CD4-positive, alpha-beta T cell (primary cell): ENCODE measurements around the gene MRPL55. TPM values are rescaled to one million over a fixed set of nuclear protein-coding genes. Genes with fewer than 3 reads are reported as not detected.
A peak's percentile ranks its signal among the peaks of the same experiment; 100 is the strongest.

Source experiments
- ATAC-seq: fragments of 200-7000 bp; cut with Tn5 transposase; one replicate; pipeline ENCODE4 v1.10.0; 2022; ENCODE audit warnings: mild to moderate bottlenecking; ENCODE audit not compliant: poor library complexity
- CTCF ChIA-PET: fragments of 350-600 bp; sonication (Branson Sonifier 250); formaldehyde crosslinking; loops from one replicate; lab custom pipeline; 2021; ENCODE audit warnings: antibody characterized with exemption, inconsistent platforms; lab: Charles Lee
- POLR2A ChIA-PET: fragments of 350-600 bp; sonication (Branson Sonifier 250); formaldehyde crosslinking; loops from one replicate; lab custom pipeline; 2021; ENCODE audit warnings: antibody characterized with exemption, inconsistent platforms; lab: Charles Lee
- DNase-seq, 14 experiments: peaks; one replicate each; pipeline ENCODE4 v3.0.0-alpha.2; 2013 to 2020; ENCODE audit warnings: mixed read lengths in 2 of 14
- H3K27ac ChIP-seq, 2 donors: one replicate each; pipeline versions ENCODE4 v1.5.1 to v1.7.0; 2013; ENCODE audit warnings: low read length in 2 of 2, low read depth in 1 of 2, mild to moderate bottlenecking in 1 of 2
- H3K27me3 ChIP-seq, 2 experiments: 1 replicate in 1 of 2; 2 replicates in 1 of 2; pipeline versions ENCODE4 v1.6.1 to v1.7.0; 2013; ENCODE audit warnings: low read length in 2 of 2, control low read depth in 1 of 2, mild to moderate bottlenecking in 1 of 2, moderate library complexity in 1 of 2; ENCODE audit not compliant: insufficient read depth in 2 of 2, control insufficient read depth in 1 of 2
- H3K36me3 ChIP-seq: one replicate; pipeline ENCODE4 v1.6.1; 2013; ENCODE audit warnings: low read length, control low read depth; ENCODE audit not compliant: insufficient read depth
- H3K4me1 ChIP-seq: one replicate; pipeline ENCODE4 v1.6.1; 2013; ENCODE audit warnings: low read length, control low read depth; ENCODE audit not compliant: insufficient read depth
- H3K4me3 ChIP-seq: one replicate; pipeline ENCODE4 v1.5.1; 2013; ENCODE audit warnings: mild to moderate bottlenecking, low read length, moderate library complexity
- H3K9me3 ChIP-seq, 2 experiments: 1 replicate in 1 of 2; 2 replicates in 1 of 2; pipeline versions ENCODE4 v1.6.1 to v1.7.0; 2013; ENCODE audit warnings: low read length in 2 of 2, mild to moderate bottlenecking in 2 of 2, control low read depth in 1 of 2, moderate library complexity in 1 of 2; ENCODE audit not compliant: control insufficient read depth in 1 of 2, insufficient read depth in 1 of 2
- H3K27ac Mint-ChIP-seq: one replicate; pipeline ENCODE4 v1.8.0; 2020; ENCODE audit warnings: mixed read lengths
- H3K27me3 Mint-ChIP-seq: one replicate; pipeline ENCODE4 v1.8.0; 2021; ENCODE audit warnings: mixed read lengths
- H3K36me3 Mint-ChIP-seq: one replicate; pipeline ENCODE4 v1.8.0; 2021; ENCODE audit warnings: low read depth, mixed read lengths
- H3K4me1 Mint-ChIP-seq: one replicate; pipeline ENCODE4 v1.8.0; 2021; ENCODE audit warnings: low read depth, mixed read lengths
- H3K4me3 Mint-ChIP-seq: one replicate; pipeline ENCODE4 v1.8.0; 2020; ENCODE audit warnings: mild to moderate bottlenecking, mixed read lengths
- H3K9me3 Mint-ChIP-seq: one replicate; pipeline ENCODE4 v1.8.0; 2020; ENCODE audit warnings: mixed read lengths
- intact Hi-C, 2 experiments: fragments of 100-400 bp; cut with DNase I in 1 of 2; cut with micrococcal nuclease in 1 of 2; formaldehyde crosslinking; loops; one replicate each; pipeline versions ENCODE4 v1.15.1 to v1.9.0; 2023 to 2025; cut with DNase I, micrococcal nuclease
- total RNA-seq, 174 experiments: library from RNA in 2 of 174; stranded (reverse) in 2 of 174; gene quantifications; one replicate each; pipeline ENCODE4 v1.2.3 and lab custom pipeline; 2021 to 2026
- TF ChIP-seq, protein P1 (sequence below): fragments of 200-600 bp; IDR thresholded peaks from one replicate; pipeline ENCODE4 v1.8.0; 2022; ENCODE audit warnings: antibody characterized with exemption, mild to moderate bottlenecking

MRPL55 gene
- total RNA-seq, 2 experiments from 2014 or later, result 120 to 128 TPM

DNA sequence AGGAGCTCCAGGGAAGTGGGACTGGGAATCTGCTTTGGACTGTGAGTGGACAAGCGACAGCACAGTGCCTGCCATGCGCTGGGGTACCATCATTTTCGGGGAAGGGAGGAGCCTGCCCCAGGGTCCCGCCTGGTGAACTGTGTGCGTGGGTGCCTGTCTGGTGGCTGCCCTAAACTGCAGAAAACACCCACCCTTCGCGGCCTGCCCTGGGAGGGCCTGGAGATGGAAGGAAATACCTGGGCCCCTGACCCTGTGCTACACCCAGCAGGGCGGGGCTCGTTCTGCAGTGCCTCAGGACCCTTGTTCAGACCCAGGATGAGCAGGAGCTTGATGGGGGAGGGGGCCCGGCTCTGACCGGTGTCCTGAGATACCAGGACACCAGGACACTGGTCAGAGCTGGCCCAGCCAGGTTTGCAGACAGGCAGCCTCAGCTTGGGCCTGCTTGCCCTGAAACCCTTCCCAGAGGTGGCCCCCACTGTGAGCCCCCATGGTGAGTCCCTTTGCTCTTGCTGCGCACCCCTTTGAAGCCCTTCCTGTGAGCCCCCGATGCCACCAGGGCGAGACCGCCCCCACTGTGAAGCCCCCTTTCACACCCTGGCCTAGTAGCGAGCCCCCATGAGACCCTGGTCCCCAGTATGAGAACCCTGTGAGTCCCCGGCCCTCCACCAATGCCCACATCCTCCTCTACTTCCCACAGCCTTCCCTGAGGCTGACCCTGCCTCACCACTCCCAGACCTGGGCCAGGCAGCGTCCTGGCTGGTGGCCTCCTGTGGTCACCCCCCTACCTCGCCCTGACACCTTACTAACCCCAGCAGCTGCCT is 43.2 kb upstream of the MRPL55 start:
- no peaks in the 10 kb centered on the region for H3K27me3 Mint-ChIP-seq
- Histone ChIP-seq H3K9me3 (no peaks in the 10 kb centered on the region), H3K4me1 (peaks cover 14% of the 10 kb centered on the region), H3K4me3 (no peak overlapping the region), H3K27ac (no peak overlapping the region), H3K36me3 (peaks cover 17% of the 10 kb centered on the region), H3K27me3 (no peaks in the 10 kb centered on the region)
- ATAC-seq, result no peak
- peaks cover 12% of the 10 kb centered on the region for H3K4me1 Mint-ChIP-seq
- ChIA-PET POLR2A (interaction anchor here (0.7 to 1.8 kb wide), 5 partner anchors 9 to 13 kb away, joined by 3 to 7 read pairs (median 4); partner anchors contain the start of genes GUK1 and IBA57), CTCF (interaction anchor here (1.1 kb wide), 1 partner anchor 14 kb away, joined by 3 read pairs; no protein-coding TSS in a partner anchor)
- intact Hi-C loops, result no loop called here
- no peak overlapping the region for H3K4me3 Mint-ChIP-seq
- peak overlapping the region; percentile 65 for H3K27ac Mint-ChIP-seq
- no peaks in the 10 kb centered on the region for H3K9me3 Mint-ChIP-seq
- no peaks in the 10 kb centered on the region for H3K36me3 Mint-ChIP-seq
- TF ChIP-seq, protein P1, sequence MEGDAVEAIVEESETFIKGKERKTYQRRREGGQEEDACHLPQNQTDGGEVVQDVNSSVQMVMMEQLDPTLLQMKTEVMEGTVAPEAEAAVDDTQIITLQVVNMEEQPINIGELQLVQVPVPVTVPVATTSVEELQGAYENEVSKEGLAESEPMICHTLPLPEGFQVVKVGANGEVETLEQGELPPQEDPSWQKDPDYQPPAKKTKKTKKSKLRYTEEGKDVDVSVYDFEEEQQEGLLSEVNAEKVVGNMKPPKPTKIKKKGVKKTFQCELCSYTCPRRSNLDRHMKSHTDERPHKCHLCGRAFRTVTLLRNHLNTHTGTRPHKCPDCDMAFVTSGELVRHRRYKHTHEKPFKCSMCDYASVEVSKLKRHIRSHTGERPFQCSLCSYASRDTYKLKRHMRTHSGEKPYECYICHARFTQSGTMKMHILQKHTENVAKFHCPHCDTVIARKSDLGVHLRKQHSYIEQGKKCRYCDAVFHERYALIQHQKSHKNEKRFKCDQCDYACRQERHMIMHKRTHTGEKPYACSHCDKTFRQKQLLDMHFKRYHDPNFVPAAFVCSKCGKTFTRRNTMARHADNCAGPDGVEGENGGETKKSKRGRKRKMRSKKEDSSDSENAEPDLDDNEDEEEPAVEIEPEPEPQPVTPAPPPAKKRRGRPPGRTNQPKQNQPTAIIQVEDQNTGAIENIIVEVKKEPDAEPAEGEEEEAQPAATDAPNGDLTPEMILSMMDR, result no peak
- peak in 1 of 14 experiments; percentile 1 for DNase-seq

DNA sequence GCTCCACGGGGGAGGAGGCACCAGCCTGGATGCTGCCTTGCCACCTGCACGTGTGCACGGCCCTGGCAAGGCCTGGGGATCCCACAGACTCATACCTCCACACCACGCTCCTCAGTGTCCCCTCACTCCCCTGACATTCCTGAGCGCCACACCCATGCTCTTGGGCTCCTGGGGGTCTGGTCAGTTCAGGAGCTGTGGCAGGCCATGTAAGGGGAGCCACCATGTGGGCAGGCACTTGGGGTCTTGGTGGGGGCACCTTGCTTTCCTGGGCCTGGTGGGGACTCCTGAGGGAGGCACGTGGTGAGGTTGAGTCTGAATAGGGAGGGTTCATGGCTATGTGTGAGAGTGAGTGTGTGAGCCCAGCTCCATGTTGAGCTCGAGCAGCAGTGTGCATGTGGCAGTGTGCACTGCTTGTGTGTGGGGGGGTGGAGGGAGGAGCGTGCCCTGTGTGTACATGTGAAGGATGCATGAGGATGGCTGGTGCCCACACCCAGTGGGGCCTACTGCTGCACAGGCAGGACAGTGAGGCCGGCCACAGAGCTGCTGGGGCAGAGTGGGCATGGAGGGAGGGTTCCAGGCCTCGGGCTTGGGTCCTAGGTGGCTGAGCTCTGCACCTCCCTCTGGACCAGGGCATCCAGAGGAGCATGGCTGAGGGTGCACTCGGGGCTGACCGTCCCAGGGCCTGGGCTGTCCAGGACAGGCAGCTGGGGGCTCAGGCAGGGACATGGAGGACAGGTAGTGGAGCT is 42.3 kb upstream of the MRPL55 start:
- H3K9me3 Mint-ChIP-seq, result no peaks in the 10 kb centered on the region
- ChIA-PET POLR2A (interaction anchor here (1.1 to 1.6 kb wide), 3 partner anchors 8 to 11 kb away, joined by 3 to 7 read pairs (median 4); partner anchors contain the start of gene GUK1), CTCF (interaction anchor here (1.1 kb wide), 1 partner anchor 15 kb away, joined by 3 read pairs; no protein-coding TSS in a partner anchor)
- Histone ChIP-seq H3K4me1 (peaks cover 8% of the 10 kb centered on the region), H3K27me3 (no peaks in the 10 kb centered on the region), H3K9me3 (no peaks in the 10 kb centered on the region), H3K36me3 (peaks cover 27% of the 10 kb centered on the region), H3K4me3 (no peak overlapping the region), H3K27ac (no peak overlapping the region)
- peak overlapping the region; percentile 65 for H3K27ac Mint-ChIP-seq
- TF ChIP-seq, protein P1, result no peak
- no peak overlapping the region for H3K4me3 Mint-ChIP-seq
- intact Hi-C loops, result no loop called here
- H3K27me3 Mint-ChIP-seq, result no peaks in the 10 kb centered on the region
- DNase-seq, result no peak
- peaks cover 7% of the 10 kb centered on the region for H3K36me3 Mint-ChIP-seq
- ATAC-seq, result no peak
- H3K4me1 Mint-ChIP-seq, result peaks cover 12% of the 10 kb centered on the region

DNA sequence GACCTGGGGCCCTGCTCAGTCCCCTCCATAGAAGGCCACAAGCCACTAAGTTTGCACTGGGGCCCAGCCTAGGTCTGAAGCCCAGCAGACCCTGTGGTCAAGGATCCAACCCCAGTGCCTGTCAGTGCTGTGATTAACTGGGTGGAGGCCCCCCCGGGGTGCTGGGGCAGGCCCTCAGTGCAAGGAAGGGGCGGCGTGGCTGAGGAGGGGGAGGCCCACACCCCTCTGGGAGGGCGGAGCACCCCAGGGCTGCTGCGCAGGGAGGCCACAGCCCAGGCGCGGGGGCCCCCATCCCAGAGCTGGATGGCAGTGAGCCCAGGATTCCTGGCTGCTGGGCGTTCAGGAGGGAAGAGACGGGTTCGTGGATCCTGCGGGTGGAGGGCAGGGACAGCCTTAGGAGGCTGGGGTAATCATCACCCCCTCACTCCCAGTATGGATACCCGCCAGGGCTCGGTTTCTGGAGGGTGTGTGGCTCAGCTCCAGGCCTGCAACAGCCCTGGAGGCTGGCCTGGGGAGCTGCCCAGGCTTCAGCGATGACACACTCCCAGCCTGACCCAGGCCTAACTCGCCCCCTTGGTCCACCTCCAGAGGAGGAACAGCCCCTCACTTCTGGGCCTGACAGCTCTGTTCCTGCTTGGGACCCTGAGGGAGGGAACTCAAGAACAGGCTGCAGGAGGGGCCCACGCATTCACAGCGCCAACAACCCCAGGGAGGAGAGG is 41.5 kb upstream of the MRPL55 start:
- peaks cover 34% of the 10 kb centered on the region for H3K36me3 ChIP-seq
- H3K9me3 ChIP-seq, result no peaks in the 10 kb centered on the region
- ATAC-seq (no peak), DNase-seq (no peak)
- no peak overlapping the region for H3K4me3 ChIP-seq
- intact Hi-C loops, result no loop called here
- CTCF ChIA-PET, result interaction anchor here (1.1 kb wide), 1 partner anchor 16 kb away, joined by 3 read pairs; no protein-coding TSS in a partner anchor
- H3K4me1 ChIP-seq, result peaks cover 8% of the 10 kb centered on the region
- H3K9me3 Mint-ChIP-seq, result no peaks in the 10 kb centered on the region
- H3K27ac ChIP-seq, result no peak overlapping the region
- no peaks in the 10 kb centered on the region for H3K27me3 Mint-ChIP-seq
- H3K27me3 ChIP-seq, result no peaks in the 10 kb centered on the region
- H3K36me3 Mint-ChIP-seq, result peaks cover 9% of the 10 kb centered on the region
- peak overlapping the region; percentile 65 for H3K27ac Mint-ChIP-seq
- no peak overlapping the region for H3K4me3 Mint-ChIP-seq
- POLR2A ChIA-PET, result interaction anchor here (1.5 kb wide), 1 partner anchor 8 kb away, joined by 3 read pairs; no protein-coding TSS in a partner anchor
- TF ChIP-seq, protein P1, result no peak
- H3K4me1 Mint-ChIP-seq, result peaks cover 12% of the 10 kb centered on the region
